Panc1 (cell line): ENCODE data around the gene ACER1. TPM values are rescaled to one million over a fixed set of nuclear protein-coding genes. Genes with fewer than 3 reads are reported as not detected.

Source experiments
- ATAC-seq: fragments of 200-7000 bp; cut with Tn5 transposase; 2 replicates; pipeline ENCODE4 v1.9.1; 2020; ENCODE audit warnings: mild to moderate bottlenecking, moderate library complexity
- BruUV-seq: library from RNA; stranded (reverse); fragments of 400-500 nt; replicated peaks from 2 replicates; lab custom pipeline; 2021; lab: Mats Ljungman, UMichigan
- CTCF ChIA-PET: fragments of 300-600 bp; sonication (Branson Sonifier 250); formaldehyde crosslinking; loops from one replicate; lab custom pipeline; 2022; ENCODE audit warnings: antibody characterized with exemption; lab: Charles Lee
- POLR2A ChIA-PET: fragments of 300-600 bp; sonication (Branson Sonifier 250); formaldehyde crosslinking; loops from one replicate; lab custom pipeline; 2022; ENCODE audit warnings: antibody characterized with exemption; lab: Charles Lee
- DNase-seq: peaks from one replicate; pipeline ENCODE4 v3.0.0-alpha.2; 2010; ENCODE audit warnings: low read depth, low spot score
- H3K27ac ChIP-seq: 2 replicates; pipeline ENCODE4 v1.5.1; 2011; ENCODE audit warnings: mild to moderate bottlenecking, low read length, inconsistent platforms
- H3K27me3 ChIP-seq: fragments of 200-500 bp; sonication (Bioruptor generic); 2 replicates; pipeline ENCODE4 v1.6.0; 2014; ENCODE audit warnings: low read length, inconsistent platforms; ENCODE audit not compliant: control insufficient read depth, insufficient read depth
- H3K36me3 ChIP-seq: fragments of 200-500 bp; sonication (Bioruptor generic); 2 replicates; pipeline ENCODE4 v1.5.1; 2014; ENCODE audit warnings: inconsistent platforms, mild to moderate bottlenecking, low read length, moderate library complexity; ENCODE audit not compliant: control insufficient read depth, insufficient read depth
- H3K4me1 ChIP-seq: 2 replicates; pipeline ENCODE4 v1.5.1; 2011; ENCODE audit warnings: inconsistent platforms, mild to moderate bottlenecking, low read length, moderate library complexity; ENCODE audit not compliant: control insufficient read depth, insufficient read depth
- H3K4me3 ChIP-seq, 2 experiments: 2 replicates each; pipeline ENCODE4 v1.5.1; 2011 to 2012; ENCODE audit warnings: low read depth in 2 of 2, low read length in 2 of 2, mild to moderate bottlenecking in 2 of 2, inconsistent platforms in 1 of 2, moderate library complexity in 1 of 2
- H3K9me3 ChIP-seq: fragments of 200-500 bp; sonication (Bioruptor generic); 2 replicates; pipeline ENCODE4 v1.5.1; 2014; ENCODE audit warnings: low read depth, mild to moderate bottlenecking, inconsistent platforms, low read length, moderate library complexity; ENCODE audit not compliant: control insufficient read depth, insufficient read depth
- POLR2AphosphoS5 ChIP-seq: IDR thresholded peaks from 2 replicates; pipeline ENCODE4 v1.6.1; 2012; ENCODE audit warnings: mild to moderate bottlenecking, low read depth, low read length, moderate library complexity
- SIN3A ChIP-seq: IDR thresholded peaks from 2 replicates; pipeline ENCODE4 v1.6.1; 2012; ENCODE audit warnings: low read depth, mild to moderate bottlenecking, low read length, moderate library complexity, borderline replicate concordance; ENCODE audit not compliant: insufficient read depth
- TCF7L2 ChIP-seq: IDR thresholded peaks from 2 replicates; pipeline ENCODE4 v1.6.1; 2011; ENCODE audit warnings: mild to moderate bottlenecking, low read depth, low read length, inconsistent platforms
- in situ Hi-C: cut with HindIII; loops from 2 replicates; pipeline ENCODE4 v1.10.0; 2016; ENCODE audit warnings: low sequenced_read_pairs, low pct_unique_long_range_greater_than_20kb
- intact Hi-C: fragments of 100-400 bp; cut with micrococcal nuclease; formaldehyde crosslinking; loops from one replicate; pipeline ENCODE4 v1.10.0; 2022; ENCODE audit not compliant: unreplicated experiment
- total RNA-seq: library from RNA; stranded (reverse); gene quantifications from one replicate; pipeline ENCODE4 v1.2.1, GENCODE V29; 2021; ENCODE audit not compliant: unreplicated experiment
- TF ChIP-seq, protein P1 (sequence below), 2 experiments: IDR thresholded peaks; 2 replicates each; pipeline ENCODE4 v1.6.1; 2011 to 2012; ENCODE audit warnings: low read depth in 2 of 2, control low read depth in 1 of 2, low read length in 1 of 2, mild to moderate bottlenecking in 1 of 2, moderate library complexity in 1 of 2; ENCODE audit not compliant: insufficient read depth in 1 of 2
- TF ChIP-seq, protein P2 (sequence below): fragments of 450-650 bp; IDR thresholded peaks from 2 replicates; pipeline ENCODE4 v1.5.1; 2017; ENCODE audit warnings: mild to moderate bottlenecking

Gene ACER1
- total RNA-seq, 1 experiment from 2014 or later = not detected

DNA sequence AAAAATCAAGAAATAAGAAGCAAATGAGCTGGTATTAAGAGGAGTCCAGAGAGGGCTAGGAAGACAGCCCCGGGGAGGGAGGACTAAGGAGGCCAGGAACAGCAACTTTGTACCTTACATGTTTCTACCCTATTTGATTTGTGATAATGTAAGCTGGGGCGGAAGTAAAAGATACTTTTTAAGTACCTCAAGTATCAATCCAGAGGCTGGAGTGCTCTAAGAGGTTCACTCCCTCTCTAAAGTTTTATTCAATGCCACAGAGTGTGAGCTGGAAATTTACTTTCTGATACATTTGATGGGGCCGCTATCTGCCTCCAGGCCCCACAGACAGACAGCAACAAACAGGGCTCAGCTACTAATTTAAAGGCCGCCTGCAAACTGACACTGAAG, 65.0 kb downstream of the ACER1 start:
- no peak for ATAC-seq
- CTCF ChIA-PET = no interaction called here
- TF ChIP-seq, protein P1, sequence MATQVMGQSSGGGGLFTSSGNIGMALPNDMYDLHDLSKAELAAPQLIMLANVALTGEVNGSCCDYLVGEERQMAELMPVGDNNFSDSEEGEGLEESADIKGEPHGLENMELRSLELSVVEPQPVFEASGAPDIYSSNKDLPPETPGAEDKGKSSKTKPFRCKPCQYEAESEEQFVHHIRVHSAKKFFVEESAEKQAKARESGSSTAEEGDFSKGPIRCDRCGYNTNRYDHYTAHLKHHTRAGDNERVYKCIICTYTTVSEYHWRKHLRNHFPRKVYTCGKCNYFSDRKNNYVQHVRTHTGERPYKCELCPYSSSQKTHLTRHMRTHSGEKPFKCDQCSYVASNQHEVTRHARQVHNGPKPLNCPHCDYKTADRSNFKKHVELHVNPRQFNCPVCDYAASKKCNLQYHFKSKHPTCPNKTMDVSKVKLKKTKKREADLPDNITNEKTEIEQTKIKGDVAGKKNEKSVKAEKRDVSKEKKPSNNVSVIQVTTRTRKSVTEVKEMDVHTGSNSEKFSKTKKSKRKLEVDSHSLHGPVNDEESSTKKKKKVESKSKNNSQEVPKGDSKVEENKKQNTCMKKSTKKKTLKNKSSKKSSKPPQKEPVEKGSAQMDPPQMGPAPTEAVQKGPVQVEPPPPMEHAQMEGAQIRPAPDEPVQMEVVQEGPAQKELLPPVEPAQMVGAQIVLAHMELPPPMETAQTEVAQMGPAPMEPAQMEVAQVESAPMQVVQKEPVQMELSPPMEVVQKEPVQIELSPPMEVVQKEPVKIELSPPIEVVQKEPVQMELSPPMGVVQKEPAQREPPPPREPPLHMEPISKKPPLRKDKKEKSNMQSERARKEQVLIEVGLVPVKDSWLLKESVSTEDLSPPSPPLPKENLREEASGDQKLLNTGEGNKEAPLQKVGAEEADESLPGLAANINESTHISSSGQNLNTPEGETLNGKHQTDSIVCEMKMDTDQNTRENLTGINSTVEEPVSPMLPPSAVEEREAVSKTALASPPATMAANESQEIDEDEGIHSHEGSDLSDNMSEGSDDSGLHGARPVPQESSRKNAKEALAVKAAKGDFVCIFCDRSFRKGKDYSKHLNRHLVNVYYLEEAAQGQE (IDR thresholded peaks at IDR 0.05; ENCODE audit: insufficient read depth in 1 of 2, low read depth in 2 of 2, low read length in 1 of 2) = no peak
- TF ChIP-seq POLR2AphosphoS5 = no peak
- TF ChIP-seq, protein P2, sequence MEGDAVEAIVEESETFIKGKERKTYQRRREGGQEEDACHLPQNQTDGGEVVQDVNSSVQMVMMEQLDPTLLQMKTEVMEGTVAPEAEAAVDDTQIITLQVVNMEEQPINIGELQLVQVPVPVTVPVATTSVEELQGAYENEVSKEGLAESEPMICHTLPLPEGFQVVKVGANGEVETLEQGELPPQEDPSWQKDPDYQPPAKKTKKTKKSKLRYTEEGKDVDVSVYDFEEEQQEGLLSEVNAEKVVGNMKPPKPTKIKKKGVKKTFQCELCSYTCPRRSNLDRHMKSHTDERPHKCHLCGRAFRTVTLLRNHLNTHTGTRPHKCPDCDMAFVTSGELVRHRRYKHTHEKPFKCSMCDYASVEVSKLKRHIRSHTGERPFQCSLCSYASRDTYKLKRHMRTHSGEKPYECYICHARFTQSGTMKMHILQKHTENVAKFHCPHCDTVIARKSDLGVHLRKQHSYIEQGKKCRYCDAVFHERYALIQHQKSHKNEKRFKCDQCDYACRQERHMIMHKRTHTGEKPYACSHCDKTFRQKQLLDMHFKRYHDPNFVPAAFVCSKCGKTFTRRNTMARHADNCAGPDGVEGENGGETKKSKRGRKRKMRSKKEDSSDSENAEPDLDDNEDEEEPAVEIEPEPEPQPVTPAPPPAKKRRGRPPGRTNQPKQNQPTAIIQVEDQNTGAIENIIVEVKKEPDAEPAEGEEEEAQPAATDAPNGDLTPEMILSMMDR = no peak
- TF ChIP-seq TCF7L2 = no peak
- TF ChIP-seq SIN3A = no peak
- intact Hi-C loops = no loop called here
- peaks cover 1% of the 10 kb centered on the region; the same call in 1 of the 2 replicates for H3K4me1 ChIP-seq
- no peaks in the 10 kb centered on the region for H3K36me3 ChIP-seq
- no peaks in the 10 kb centered on the region for H3K9me3 ChIP-seq
- POLR2A ChIA-PET = interaction anchor here (0.6 to 0.7 kb wide), 2 partner anchors 110 to 256 kb away, joined by 3 read pairs; no protein-coding TSS in a partner anchor
- H3K4me3 ChIP-seq = no peak overlapping the region
- H3K27me3 ChIP-seq = no peaks in the 10 kb centered on the region
- H3K27ac ChIP-seq = no peak overlapping the region
- in situ Hi-C loops = no loop called here
- no TSS peak for BruUV-seq
- DNase-seq = no peak

DNA sequence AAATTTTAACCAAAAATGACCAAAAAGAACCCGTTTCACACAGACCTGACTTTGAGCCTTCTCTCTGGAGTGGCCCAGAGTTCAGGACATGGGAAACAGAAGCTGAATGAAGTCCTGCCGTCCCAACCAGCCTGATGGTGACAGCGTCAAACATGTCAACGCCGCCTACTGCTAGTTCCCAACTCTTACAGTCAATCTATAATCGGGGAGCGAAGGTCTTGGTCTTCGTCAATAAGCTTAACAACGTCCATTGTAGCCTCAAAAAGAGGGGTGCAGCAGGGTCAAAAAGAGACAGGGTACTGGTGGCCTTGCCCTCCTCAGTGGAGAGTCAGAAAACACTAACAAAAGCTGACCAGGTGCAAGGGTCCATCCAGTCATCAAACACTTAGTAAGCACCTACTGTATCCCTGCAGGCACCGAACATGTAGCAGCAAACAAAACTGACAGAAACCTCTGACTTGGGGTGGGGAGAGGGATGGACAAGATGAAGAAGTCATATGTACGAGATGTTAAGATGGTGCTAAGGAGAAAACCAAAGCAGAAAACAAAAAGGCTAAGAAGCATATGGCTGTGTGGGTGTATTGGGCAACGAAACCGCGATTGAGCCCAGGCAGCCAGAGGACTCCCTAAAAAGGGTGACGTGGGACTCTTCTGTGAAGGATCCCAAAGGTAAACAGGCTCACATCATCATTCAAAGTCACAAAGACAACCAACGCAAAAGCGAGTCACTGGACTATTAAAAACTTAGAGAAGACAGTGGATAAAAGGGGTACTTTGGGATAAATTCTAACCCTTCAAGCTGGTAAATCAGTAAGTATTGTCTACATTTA, 65.6 kb downstream of the ACER1 start:
- DNase-seq (no peak), ATAC-seq (no peak)
- no TSS peak for BruUV-seq
- POLR2A ChIA-PET = interaction anchor here (0.6 to 0.7 kb wide), 2 partner anchors 111 to 257 kb away, joined by 3 read pairs; no protein-coding TSS in a partner anchor
- Histone ChIP-seq H3K27ac (no peak overlapping the region), H3K27me3 (no peaks in the 10 kb centered on the region), H3K4me1 (no peaks in the 10 kb centered on the region), H3K36me3 (no peaks in the 10 kb centered on the region), H3K9me3 (no peaks in the 10 kb centered on the region), H3K4me3 (no peak overlapping the region)
- no peak for TF ChIP-seq SIN3A
- TF ChIP-seq POLR2AphosphoS5 = no peak
- TF ChIP-seq, protein P2 = no peak
- no peak for TF ChIP-seq TCF7L2
- in situ Hi-C loops = no loop called here
- CTCF ChIA-PET = no interaction called here
- intact Hi-C loops = no loop called here
